Epidermal melanocyte (primary cell): ENCODE data around the gene MC1R.

Experiments
- DNase-seq: peaks from one replicate; pipeline ENCODE4 v3.0.0; 2011; ENCODE audit warnings: low spot score; ENCODE audit not compliant: insufficient read length

Gene MC1R

DNA sequence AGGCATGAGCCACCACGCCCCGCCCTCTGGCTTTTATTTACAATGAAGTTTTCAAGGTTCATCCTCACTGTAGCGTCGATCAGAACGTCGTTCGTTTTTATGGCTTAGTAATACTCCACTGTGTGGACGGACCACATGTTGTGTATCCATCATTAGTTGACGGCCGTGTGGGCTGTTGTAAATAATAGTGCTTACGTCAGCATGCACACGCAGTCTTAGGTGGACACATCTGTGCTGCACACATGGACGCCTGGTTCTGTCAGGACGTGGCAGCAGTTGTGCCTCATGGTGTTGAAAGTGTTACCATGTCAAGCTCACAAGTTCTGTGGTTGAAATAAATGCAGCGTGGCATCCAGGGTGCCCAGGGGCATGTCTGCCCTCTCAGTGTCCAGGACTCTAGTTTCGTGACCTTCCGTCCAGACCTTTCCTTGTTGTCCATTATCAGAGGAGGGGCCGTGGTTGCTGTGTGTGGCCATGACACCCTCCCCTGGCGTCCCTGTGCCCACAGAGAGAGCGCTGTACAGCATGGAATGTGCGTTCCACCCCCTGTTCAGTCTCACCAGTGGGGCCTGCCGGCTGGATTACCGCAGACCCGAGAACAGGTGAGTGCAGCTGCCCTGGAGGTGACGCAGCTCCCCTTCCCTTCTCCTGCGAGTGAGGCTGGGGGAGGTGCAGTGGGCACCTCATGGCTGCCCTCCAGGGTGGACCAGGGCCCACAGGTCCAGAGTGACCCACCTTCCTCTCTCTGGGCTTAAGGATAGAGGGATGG, 23.0 kb upstream of the MC1R start:
- DNase-seq: no peak

DNA sequence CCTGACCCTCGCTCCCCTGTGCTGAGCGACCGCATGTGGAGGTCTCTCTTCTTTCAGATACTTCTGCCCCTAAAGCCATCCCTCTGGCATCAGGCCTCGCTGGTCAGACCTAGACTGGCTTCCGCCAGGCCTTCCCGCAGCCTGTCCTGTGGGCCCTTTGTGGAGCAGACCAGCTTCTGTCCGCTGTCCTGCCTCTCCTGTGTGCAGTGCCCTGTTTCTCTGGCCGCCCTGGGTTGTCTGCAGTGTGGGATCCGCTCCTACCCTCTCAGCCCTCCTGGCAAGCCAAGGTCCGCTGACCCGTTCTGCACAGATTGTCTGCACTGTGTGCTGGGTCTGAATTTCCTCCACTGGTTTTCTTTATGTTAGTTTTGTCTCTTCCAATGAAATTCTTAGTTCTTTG, 21.5 kb upstream of the MC1R start:
- no peak for DNase-seq

DNA sequence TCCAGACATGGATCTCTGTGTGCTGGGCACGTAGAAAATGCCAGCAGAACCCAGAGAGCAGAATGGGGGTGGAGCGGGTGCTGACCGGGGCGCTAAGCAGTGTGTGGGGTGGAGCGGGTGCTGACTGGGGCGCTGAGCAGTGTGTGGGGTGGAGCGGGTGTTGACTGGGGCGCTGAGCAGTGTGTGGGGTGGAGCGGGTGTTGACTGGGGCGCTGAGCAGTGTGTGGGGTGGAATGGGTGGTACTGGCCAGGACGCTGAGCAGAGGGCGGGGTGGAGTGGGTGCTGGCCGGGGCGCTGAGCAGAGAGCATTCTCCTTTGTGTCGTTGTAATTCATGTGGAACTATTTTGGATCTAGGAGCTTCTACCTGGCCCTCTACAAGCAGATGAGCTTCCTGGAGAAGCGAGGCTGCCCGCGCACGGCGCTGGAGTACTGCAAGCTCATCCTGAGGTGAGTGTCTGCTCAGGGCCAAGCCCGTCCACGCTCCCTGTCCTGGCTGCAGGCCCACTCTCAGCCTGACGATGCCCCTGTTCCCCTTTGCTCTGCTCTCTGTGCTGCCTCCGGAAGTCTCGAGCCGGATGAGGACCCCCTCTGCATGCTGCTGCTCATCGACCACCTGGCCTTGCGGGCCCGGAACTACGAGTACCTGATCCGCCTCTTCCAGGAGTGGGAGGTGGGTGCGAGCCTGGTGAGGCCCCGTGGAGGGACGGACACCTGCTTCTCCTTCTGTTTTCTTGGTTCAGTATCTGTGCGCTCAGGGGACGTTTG, 20.3 kb upstream of the MC1R start:
- no peak for DNase-seq

DNA sequence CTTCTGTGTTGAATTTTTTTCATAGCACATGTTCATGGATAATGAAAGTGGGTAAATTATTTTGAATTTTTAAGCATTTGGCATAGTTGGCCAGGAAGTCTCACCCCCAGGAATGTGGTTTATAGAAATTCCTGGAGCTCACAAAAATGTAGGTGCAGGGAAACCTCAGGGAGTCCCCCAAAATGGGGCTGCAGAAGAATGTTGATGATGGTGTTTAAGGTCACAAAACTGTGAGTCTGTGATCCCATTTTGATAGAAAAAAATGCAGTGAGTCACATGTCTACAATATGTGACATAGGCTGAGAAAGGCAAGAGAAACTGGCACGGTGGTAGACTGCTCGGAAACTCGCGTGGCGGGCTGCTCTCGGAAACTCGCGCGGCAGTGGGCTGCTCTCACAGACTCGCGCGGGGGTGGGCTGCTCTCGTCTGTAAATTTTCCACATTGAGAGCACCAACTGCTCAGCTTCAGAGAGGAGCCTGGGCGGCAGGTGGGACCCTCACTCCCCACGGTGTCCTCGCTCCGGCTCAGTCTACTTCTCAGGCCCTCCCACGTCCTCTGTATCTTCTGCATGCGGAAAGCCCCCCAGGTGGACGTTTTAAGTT, 18.7 kb upstream of the MC1R start:
- no peak for DNase-seq

DNA sequence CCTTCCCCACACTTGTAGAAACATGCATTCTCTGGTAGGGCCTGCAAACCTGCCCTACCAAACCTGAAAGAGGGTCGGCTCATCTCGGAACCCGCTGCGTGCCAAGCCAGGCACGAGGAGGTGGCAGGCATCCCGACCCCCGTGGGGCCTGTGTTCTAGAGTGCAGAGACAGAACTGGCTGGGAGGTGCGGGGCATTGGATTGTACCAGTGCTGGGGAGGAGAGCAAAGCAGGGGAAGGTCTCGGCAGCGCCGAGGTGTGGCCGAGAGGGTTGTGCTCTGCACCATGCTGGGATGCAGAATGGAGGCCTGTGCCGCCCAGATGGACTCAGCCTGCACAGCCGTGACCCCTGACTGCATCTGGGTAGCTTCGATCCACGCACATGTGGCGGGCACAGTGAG, 17.8 kb upstream of the MC1R start:
- DNase-seq: no peak

DNA sequence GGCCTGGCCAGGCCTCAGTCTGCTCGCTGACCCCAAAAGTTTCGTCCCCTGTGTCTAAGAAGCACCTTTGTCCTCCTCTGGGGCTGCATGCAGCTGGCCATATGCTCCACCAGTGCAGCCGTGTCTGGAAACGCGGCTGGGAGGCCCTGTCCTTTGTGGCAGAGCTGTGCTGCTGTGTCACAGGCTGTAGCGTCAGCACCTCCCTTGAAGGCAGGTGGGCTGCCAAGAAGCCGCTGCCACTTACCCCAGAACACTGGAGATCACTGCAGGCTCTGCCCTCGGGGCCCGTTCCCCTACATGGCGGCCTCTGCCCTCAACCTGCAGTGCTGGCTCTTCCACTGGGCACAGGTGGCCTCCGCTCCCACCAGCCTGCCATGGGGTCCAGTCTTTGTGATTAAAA, 15.7 kb upstream of the MC1R start:
- DNase-seq: no peak

DNA sequence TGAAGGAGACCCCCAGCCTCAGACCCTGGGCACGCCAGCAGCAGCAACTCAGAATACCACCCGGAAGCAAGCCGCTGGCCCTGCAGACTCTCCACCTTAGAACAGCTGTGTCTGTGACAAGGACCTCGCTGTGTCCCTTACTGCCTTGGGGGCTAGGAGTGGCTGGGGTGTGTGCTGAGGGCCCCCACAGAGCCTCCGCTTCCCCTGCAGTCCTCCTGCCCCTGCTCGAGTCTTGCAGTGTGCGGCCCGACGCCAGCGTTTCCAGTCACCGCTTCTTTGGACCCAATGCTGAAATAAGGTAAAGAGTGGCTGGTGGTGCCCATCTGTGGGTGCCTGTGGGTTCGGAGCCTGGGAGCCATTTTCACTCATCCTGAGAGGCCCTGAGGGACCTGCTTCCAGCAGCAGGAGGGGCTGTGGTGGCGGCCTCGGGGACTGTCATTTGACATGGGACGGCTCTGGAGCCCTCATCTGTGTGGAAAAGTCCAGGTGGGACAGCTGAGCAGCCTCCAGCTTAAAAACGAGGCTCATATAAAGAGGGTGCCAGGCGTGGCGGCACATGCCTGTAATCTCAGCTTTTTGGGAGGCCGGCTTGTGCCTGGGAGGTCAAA, 14.7 kb upstream of the MC1R start:
- no peak for DNase-seq

DNA sequence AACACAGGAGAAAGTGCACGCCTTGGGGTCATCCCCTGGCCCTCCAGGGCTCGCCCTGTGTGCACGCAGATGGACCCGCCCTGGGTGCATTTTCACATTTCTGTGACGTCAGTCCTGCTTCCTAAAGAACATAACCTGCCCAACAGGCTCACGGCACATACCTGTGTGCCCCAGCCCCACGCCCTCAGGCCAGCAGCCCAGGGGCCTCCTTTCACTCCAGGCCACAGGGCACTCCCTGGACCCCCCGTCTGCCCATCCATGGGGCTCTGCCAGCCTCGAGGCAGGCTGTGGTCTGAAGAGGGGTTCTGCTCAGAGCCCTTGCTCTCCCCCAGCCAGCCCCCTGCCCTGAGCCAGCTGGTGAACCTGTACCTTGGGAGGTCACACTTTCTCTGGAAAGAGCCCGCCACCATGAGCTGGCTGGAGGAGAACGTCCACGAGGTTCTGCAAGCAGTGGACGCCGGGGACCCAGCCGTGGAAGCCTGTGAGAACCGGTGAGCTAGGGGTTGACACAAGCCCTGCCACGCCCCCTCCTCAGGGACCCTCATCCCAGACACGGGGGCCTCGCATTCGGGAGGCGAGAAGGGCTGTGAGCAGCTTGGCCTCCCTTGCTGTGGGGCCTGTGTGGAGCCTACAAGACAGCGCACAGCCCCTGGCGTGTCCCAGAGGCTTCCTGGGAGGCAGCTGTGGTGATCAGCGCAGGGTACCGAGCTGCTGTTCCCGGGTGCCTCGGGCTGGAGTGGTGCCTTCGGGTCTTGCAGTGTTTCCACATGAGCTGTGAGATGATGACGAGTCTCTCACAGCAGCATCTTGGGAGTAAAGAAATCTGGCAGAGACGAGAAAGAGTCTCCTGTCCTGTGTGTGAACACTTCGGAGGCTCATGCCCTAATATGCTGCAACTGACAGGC, 13.8 kb upstream of the MC1R start:
- no peak for DNase-seq

DNA sequence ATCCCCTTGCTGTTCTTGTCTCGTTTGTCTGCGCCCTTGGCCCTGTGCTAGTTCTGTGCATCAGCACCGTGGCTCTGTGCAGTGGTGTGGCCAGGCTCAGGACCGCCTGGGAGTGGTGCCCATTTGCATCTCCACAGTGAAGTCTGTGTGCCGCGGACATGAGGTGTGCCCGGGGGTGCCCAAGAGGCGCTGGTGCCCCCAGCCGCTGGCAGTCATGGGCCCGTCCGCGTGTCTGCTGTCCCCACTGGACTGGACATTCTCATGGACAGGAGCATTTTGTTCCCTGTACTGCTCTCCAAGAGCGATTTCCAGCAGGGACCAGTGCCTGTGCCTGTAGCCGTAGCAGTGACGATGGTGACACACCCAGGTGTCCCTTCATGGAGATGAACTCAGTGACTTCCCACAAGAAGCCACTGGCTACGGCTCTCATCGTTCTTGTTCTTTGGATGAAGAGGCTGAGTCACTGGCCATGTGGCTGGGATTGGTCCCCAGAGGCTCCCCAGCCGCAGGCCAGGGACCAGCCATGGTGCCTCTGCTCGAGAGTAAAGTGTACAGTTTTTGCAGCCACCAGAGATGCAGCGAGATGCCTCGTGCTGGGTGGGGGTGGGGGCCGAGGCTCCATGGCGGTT, 13.0 kb upstream of the MC1R start:
- DNase-seq: no peak

DNA sequence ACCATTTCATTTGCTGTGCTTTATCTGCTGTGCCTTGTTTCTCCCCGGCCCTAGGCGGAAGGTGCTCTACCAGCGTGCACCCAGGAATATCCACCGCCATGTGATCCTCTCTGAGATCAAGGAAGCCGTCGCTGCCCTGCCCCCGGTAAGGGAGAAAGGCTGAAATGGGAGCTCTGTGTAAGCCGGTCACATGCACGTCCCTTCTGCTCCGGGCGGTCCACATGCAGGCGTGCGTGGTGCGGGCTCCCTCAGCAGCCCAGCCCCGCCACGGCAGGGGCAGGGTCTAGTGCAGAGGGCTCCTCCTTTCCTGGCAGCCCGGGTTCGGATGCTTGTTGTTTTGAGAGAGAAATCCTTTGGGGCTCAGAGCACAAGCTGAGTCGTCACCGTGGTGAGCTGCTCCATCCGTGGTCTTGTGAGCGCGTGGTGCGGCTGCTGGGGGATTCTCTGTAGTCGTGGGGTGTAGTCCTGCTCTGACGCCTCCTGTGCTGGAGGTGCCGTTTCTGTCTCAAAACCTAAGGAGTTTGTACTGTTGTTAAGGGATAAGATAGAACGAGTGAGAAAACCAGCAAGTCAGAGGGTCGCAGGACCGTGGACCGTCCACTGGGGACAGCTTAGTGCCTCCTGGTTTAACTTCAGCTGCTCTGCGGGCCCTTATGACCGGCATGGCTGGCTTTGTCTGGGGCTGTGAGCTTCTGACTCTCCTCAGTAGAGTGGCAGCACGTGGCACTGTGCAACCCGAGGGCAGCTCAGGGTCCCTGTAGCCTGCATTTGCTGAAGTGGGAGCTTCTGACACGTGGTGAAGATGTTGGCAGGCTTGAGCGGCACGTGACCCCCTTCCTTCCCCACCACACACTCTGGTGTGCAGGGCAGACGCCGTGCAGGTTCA, 12.3 kb upstream of the MC1R start:
- peak; percentile 86 for DNase-seq

DNA sequence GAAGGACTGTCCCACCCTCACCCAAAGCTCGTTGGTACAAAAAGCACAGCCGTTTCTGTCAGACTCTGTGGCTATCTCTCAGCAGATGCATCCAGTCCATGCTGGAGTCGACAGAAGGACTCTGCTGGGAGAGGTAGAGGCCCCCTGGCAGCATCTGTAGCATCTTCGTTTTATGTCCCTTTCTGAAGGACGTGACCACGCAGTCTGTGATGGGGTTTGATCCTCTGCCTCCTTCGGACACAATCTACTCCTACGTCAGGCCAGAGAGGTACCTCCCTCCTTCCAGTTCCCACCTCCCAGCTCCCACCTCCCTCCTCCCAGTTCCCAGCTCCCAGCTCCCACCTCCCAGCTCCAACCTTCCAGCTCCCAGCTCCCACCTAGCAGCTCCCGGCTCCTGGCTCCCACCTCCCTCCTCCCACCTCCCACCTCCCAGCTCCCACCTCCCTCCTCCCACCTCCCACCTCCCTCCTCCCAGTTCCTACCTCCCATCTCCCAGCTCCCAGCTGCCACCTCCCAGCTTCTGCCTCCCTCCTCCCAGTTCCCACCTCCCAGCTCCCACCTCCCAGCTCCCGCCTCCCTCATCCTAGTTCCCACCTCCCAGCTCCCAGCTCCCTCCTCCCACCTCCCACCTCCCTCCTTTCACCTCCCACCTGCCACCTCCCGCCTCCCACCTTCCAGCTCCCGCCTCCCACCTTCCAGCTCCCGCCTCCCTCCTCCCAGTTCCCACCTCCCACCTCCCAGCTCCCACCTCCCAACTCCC, 11.4 kb upstream of the MC1R start:
- DNase-seq: no peak

DNA sequence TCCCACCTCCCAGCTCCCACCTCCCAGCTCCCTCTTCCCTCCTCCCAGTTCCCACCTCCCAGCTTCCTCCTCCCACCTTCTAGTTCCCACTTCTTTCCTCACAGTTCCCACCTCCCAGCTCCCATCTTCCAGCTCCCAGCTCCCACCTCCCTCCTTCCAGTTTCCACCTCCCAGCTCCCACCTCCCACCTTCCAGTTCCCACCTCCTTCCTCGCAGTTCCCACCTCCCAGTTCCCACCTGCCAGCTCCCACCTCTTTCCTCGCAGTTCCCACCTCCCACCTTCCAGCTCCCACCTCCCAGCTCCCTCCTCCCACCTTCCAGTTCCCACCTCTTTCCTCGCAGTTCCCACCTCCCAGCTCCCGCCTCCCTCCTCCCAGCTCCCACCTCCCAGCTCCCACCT, 10.4 kb upstream of the MC1R start:
- no peak for DNase-seq

DNA sequence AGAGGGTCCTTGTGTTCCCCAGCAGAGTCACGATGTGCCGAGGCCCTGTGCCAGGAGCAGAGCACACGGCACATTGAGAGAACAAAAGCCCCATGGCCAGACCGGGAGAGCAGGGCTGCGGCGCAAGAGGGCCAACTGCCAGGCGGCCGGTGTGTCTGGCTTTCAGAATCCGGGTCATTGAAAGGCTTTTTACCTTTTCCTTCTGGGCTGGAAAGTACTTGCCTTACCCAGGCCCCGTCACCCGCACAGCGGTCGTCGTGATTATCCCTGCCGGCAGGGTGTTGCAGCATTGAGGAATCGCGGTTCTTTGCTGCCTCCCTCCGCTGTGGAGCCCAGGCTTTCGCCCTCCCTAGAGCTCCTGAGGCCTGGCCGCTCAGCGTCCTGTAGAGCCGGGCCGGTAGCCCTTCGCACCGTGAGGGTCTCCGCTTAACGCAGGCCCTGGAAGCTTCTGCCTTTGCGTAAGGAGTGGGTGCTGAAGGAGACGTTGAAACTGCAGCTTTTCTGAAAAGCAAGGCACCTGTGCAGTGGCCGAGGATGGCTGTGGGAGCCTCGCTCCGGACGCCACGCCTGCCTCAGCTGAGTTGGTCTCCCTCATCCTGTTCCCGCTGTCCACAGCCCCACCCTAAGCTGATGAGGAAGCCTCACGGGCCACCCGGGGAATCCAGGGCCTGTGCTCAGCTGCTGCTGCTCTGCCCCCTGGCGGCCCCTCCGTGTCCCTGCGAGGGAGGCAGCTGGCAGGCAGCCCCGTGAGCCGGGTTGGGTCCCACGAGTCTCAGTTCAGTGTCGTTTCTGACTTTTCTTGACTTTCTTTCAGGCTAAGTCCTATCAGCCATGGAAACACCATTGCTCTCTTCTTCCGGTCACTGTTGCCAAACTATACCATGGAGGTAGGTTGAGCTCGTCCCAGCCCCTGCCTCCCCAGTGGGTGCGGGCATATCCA, 8.6 kb upstream of the MC1R start:
- peak; percentile 78 for DNase-seq

DNA sequence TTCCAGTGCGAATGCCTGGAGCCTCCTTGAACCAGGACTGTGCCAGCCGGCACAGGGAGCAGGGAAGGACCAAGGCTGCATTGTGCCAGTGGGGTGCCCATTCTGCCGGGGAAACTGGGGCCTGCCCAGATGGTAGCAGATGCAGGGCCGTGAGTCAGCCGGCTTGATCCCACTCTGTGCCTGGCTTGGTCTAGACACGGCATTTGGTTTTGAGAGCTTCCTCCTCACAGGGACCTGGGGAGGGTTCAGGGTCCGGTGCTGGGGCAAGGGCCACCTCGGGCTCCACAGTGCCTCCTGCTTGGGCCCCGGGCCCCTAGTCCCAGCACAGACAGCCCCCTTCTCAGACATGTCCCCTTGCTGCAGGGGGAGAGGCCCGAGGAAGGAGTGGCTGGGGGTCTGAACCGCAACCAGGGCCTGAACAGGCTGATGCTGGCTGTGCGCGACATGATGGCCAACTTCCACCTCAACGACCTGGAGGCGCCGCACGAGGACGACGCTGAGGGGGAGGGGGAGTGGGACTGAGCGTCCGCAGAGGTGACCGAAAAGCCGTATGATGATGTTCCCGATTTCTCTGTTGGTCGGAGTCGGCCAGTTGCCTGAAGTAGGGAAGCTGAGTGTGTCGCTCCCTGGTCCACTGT, 7.8 kb upstream of the MC1R start:
- no peak for DNase-seq

DNA sequence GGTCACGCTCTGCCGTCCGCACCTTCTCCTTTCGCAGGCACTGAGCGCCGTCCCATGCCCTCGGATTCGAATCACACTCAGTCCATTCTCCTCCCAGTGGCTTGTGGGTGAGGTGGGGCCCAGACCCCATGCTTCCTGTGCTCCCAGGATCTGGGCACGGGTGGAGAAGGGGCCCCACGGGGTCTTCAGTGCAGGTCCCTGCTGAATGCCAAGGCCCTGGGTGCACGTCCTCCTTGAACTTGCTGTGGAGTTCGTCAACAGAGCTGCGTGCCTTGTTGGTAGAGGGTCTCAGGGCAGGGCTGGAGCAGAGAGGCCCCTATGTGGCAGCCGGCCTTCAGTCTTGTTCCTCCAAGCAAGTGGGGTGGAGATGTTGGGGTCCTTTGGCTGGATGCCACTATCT, 7.3 kb upstream of the MC1R start:
- no peak for DNase-seq

DNA sequence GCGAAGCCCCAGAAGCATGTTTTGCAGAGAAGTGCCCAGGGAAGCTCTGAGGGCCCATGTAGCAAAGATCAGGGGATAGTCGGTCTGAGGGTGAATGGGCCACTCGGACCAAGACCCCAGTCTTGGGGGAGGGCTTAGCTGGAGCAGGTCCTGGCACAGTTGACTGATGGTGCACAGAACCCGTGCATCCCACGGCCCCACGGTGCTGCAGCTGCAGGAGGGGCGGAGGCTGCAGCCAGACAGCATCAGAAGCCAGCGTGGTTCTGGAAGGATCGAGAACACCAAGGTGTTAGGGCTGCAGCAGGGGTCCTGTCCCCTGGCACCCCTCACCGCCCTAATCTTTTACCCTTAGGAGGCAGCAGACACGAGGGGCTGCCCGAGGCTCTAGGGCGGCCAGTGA, 6.5 kb upstream of the MC1R start:
- DNase-seq: no peak

DNA sequence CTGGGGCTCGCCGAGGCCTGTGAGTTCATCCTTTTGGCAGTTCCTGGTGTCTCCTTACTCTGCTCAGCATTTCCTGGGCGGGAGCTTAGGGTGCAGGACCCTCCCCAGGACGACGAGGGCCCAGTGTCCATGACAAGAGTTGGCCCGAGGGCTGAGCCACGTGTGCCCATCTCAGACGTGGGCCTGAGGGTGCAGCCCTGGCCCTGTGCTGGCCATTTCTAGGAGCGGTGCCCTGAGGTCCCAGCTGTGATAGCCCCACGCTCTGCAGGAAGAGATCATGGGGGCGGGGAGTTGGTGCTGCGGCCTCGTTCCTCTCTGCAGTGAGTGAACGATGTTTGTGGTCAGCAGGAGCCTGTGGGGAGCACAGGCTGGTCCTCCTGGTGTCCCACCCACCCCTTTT, 6.0 kb upstream of the MC1R start:
- no peak for DNase-seq
